Activated CD4-positive, alpha-beta T cell treated with anti-CD3 and anti-CD28 coated beads for 24 hours (primary cell): Measurements from ENCODE around the gene DACH1.

Experiments
- DNase-seq, 2 donors: peaks; one replicate each; pipeline ENCODE4 v3.0.0-alpha.2; 2020; ENCODE audit warnings: low read depth in 2 of 2

The DACH1 gene

GRCh38 chr13:71491010-71491409 is 376.0 kb downstream of the DACH1 start:
- no peak for DNase-seq

DNA sequence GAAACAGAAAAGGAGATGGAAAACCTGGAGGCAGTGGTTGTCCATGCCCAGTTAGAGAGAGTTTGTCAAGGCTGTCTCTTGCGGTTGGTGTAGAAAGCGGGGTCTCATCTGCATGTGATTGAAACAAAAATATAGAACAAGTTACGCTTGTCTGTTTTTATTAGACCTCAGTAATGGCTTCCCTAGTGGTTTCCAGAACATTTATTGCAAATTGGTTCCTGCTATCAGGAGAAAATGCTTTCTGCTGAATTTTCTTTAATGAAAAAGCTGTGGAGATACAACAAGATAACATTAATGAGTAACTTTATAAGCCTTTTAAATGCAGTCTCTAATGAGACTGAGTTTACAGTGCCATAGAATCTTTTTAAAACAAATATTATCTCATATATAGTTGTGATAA is 378.0 kb downstream of the DACH1 start:
- DNase-seq: no peak

DNA sequence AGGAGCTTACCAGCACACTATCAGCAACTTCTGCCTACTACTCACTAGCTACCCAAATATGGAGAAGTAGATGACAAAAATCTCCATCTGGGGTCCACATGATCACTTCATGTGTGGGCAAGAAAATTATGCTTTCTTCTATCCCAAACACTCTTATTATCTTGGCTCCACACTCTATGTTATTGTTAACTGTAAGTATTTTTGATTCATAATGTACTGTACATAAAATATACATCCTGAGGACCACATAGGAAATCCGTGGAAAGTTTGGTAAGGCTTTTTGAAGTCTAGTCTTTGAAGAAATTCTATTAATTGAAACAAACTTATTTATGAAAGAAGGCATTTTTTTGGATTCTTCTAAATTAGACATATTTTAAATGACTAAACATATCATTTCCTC is 378.8 kb downstream of the DACH1 start:
- no peak for DNase-seq

DNA sequence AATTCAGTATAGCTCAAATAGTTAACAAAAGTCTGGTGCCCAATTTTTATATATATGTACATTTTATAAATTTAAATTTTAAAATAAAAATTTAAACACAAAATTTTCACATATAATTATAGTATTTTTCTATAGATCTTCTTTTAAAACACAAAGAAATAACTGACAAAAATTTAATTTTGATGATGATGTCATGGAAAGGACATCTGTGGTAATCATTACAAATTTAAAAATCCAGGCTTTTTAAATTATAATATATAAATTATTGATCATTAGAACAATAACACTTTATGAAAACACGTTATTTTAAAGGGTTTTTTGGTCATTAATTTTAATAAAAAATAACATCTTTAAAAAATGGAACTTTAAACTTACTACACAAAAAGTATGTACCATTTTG is 381.1 kb downstream of the DACH1 start:
- DNase-seq: no peak

- no peak for DNase-seq
These were observed 383.3 kb downstream of the DACH1 start for GRCh38 chr13:71483733-71484132.

GRCh38 chr13:71481501-71481900 is 385.5 kb downstream of the DACH1 start:
- no peak for DNase-seq

DNA sequence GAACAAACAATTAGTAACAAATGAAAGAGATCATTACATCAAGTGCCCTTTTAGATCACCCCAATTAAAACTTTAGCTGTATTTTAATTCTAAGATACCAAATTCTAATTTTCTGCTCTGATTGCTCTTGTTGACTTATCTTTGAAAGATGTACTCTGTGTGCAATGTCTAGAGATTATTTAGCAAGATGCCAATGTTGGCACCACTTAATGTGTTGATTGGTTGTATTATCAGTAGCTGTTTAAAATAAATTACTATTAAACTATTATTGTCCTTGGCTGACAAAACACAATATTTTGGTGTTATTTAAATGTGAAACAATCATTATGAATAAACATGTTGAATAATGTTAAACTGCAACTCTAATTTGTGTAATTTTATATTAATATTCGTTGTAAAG is 386.0 kb downstream of the DACH1 start:
- DNase-seq: no peak

DNA sequence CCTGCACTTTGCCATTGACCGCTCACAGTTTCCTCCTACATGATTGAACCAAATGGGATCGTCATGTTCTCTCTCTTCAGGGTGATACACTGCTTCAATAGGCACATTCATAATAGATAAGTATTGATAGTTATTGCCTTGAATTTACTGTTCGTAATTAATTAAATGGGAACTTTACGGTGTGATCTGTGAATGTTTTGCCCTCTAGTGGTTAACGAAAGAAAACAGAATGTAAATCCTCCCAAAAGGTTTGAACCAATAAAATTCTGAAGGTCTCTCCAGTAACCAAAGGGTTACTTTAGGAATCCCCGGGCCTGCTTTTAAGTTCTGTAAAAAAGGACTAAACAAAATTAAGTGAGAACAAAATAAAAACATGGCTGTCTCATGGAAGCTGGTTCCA is 389.3 kb downstream of the DACH1 start:
- no peak for DNase-seq

DNA sequence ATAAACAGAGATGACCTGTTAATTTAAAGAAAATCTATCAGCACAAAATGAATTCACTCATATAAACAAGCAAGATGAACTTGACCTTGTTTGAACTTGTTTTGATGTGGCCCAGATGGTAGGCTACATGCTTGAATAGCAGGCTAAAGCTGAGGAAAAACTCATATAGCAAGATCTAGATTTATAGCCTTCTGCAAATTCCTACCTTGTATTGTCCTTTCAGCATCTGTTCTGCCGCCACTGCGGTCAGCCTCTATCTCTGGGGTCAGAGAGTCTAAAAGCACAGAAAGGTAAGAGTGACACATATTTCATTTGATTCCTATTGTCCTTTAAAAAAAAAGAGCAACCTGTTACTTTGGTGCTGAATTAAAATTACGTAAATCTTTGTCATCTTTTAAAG is 392.1 kb downstream of the DACH1 start:
- DNase-seq: no peak

DNA sequence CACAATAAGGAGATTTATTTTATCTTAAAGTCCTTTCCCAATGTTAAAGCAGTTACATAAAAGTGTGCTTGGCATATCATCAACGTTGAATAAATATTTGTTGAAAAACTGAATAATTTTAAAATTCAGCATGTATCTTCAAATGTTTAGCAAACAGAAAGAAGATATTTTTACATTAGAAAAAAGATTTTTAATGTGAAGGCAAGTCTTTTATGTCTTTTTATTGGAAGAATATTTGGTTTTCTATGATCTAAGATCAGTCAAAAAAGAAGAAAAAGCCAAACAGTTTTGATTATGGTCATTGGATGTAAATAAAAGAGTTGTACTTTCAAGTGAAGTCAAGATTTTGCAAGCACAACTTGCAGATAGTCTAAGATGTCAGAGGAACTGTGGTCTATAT is 397.4 kb downstream of the DACH1 start:
- DNase-seq: no peak

DNA sequence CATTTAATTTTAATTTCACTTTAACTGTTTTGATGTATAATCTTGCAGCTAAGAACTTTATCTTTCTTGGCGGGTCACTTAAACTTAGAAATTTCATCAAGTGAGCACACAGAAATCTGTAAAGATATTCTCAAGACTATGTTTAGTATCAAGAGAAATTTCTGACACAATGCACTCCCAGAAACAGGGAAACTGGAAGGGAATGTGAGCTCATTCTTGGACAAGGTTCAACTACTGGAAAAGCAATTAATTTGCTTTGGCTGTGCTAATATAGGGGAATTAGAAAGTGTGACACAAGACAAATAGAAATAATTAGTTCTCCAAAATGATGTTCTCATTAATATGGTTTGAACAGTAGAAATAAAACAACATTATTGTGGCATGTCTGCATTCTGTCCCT is 402.3 kb downstream of the DACH1 start:
- DNase-seq: no peak

GRCh38 chr13:71461892-71462291 is 405.1 kb downstream of the DACH1 start:
- DNase-seq: no peak

GRCh38 chr13:71460211-71460610 is 406.8 kb downstream of the DACH1 start:
- DNase-seq: no peak

GRCh38 chr13:71459708-71460107 is 407.3 kb downstream of the DACH1 start:
- DNase-seq: no peak

GRCh38 chr13:71457645-71458044 is 409.4 kb downstream of the DACH1 start:
- no peak for DNase-seq

GRCh38 chr13:71456136-71456535 is 410.9 kb downstream of the DACH1 start:
- DNase-seq: no peak

GRCh38 chr13:71454509-71454908 is 412.5 kb downstream of the DACH1 start:
- no peak for DNase-seq

- DNase-seq: no peak
These were observed 418.8 kb downstream of the DACH1 start for GRCh38 chr13:71448080-71448630.

DNA sequence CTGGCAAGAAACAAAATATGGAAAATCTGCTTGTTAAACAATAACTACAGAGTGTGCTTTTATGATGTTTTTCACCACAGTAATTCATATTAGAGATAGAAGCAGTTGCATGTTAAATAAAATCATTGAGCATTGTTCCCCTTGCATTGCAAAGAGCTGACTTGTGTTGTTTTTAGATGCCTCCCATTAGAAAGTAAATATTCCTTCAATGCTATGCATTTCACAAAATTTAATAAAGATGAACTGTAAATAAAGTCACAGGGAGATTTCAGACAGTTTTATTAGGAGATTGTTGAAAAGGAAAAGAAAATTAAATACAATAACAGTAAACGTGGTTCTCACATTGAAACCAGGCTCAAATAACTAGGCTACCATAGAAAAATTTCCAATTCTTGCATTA is 429.3 kb downstream of the DACH1 start:
- no peak for DNase-seq

- no peak for DNase-seq
These were observed 436.3 kb downstream of the DACH1 start for GRCh38 chr13:71430681-71431080.

DNA sequence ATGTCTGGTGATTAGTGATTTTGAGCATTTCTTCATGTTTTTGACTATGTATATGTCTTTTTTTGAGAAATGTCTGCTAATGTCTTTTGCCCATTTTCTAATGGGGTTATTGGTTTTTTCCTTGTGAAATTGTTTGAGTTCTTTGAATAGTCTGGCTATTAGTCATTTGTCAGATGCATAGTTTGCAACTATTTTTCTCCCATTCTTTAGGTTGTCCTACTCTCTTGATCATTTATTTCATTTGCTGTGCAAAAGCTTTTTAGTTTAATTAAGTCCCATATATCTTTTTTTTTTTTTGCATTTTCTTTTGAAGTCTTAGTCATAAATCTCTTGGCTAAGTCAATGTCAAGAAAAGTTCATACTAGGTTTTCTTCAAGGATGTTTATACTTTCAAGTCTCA is 449.8 kb downstream of the DACH1 start:
- no peak for DNase-seq

DNA sequence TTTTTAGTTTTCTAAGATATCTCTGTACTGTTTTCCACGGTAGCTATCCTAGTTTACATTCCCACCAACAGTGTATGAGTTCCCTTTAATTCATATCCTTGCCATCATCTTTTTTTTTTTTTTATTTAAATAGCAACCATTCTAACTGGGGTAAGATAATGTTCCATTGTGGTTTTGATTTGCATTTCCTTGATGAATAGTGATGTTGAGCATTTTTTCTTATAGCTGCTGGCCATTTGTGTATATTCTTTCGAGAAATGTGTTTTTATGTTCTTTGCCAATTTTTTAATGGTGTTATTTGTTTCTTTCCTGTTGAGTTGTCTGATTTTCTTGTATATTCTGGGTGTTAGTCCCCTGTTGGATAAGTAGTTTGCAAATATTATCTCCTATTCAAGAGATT is 454.8 kb downstream of the DACH1 start:
- DNase-seq: no peak

DNA sequence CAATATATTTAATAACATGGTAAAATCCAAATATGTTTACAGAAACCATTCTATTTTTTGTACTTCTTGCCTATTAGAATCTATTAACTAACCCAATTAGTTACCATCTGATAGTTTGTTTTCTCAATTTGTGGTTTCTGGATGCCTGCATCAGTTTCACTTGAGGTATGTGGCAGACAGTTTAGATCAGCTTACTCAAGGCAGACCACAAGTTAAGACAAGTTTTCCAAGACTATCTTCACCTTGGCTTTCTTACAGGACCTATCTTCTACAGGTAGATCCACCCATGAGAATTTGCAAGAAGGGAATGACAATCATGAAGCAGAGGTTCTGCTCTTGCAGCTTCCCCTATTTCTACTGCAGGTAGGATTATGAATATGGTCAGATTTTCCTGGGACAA is 458.6 kb downstream of the DACH1 start:
- no peak for DNase-seq

GRCh38 chr13:71399631-71400215 is 467.3 kb downstream of the DACH1 start:
- no peak for DNase-seq
